HG03066 (cell line): ENCODE measurements around the gene LDHD.
"Not testable (repeated sequence)": the region's sequence is repeated elsewhere in the genome, so short reads cannot be mapped to it uniquely, and the experiment has no call there.

ENCODE experiments used
- ATAC-seq: cut with Tn5 transposase; IDR thresholded peaks from one replicate; pipeline ENCODE4 v1.9.1; 2021; ENCODE audit warnings: low read depth; ENCODE audit not compliant: unreplicated experiment

Gene LDHD

GRCh38 chr16:75116081-75116910 is at the start of gene LDHD:
Gene LDHD (minus strand): TSS chr16:75116780. CDS start chr16:75116720, 60 bp downstream.
- ATAC-seq, result no peak

DNA sequence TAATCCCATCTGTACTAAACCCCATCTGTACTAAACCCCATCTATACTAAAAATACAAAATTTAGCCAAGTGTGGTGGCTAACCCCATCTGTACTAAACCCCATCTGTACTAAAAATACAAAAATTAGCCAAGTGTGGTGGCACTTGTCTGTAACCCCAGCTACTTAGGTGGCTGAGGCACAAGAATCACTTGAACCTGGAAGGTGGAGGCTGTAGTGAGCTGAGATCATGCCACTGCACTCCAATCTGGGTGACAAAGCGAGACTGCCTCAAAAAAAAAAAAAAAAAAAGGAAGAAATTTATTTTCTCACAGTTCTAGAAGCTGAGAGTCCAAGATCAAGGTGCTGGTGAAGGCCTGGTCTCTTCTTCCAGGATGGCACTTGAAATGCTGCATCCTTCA is 43.8 kb upstream of the LDHD start:
- no peak for ATAC-seq

DNA sequence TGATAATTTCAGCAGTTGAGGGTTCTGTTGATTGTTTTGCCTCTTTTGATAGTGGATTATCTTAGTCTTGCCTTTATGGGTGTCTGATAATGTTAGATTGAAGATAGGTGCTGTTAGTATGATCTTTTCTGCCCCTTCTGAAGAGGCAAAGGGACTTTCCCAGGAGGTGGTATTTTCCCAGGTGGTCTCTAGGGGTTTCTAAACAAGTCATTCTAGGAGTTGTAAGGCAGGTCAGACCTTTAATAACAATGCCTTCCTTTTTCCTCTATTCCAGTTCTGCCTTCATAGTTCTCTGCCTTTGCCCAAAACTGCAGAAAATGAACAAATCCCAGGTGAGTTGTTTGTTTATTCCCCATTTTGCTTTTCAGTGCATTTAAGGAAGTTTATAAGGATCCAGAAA is 36.1 kb upstream of the LDHD start:
- no peak for ATAC-seq

GRCh38 chr16:75151798-75152197 is 35.2 kb upstream of the LDHD start:
- no peak for ATAC-seq

GRCh38 chr16:75148311-75149195 is 32.0 kb upstream of the LDHD start, which contains the start of gene ZFP1:
Gene ZFP1 (plus strand): TSS chr16:75148524. CDS start chr16:75152952, 4,428 bp downstream.
- peak; percentile 89 for ATAC-seq

DNA sequence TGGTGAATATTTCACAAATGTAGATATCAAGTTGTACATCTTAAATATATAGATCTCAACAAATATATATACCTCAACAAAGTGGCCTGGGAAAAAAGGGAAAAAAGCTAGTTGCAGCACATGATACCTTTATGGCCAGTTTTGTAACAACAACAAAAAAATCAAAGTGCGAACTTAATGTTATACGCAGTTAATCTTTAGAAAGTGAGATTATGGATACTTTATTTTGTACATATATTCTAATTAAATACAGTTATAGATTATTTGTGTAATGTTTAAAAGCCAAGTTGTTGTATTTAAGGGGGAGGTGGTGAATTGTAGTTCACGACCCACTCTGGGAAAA is 31.4 kb upstream of the LDHD start:
- no peak for ATAC-seq

- no peak for ATAC-seq
Observed at GRCh38 chr16:75143941-75144340, 27.4 kb upstream of the LDHD start.

- ATAC-seq, result no peak
Observed at GRCh38 chr16:75139498-75139897, 22.9 kb upstream of the LDHD start.

DNA sequence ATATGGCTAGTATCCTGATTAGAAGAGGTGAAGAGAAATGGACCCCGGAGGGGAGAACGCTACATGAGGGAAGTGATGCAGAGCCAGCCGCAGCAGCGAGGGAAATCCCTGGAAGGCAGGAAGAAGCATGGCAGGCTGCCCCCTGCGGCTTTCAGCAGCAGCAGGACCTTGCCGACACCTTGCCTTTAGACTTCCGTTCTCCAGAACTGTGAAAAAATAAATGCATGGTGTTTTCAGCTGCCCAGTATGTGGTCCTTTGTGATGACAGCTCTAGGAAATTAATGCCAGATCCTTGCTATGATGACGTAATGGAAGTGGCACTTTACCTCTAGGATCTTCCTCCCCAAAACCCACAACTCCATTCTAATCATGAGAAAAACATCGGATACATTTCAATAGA is 22.1 kb upstream of the LDHD start:
- no peak for ATAC-seq

DNA sequence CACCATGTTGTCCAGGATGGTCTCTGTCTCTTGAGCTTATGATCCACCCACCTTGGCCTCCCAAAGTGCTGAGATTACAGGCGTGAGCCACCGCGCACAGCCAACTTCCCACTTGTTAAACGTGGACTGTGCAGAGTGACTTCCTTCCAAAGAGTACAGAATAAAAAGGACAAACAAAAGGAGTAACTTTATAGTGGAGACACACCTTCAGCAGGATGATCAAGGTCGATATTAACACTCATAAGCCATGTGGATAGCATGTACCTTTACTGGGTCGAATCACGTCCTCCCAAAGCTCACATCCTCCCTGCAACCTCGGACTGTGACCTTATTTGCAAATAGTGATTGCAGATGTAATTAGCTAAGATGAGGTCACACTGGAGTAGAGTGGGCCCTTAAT is 21.7 kb upstream of the LDHD start:
- ATAC-seq, result no peak

DNA sequence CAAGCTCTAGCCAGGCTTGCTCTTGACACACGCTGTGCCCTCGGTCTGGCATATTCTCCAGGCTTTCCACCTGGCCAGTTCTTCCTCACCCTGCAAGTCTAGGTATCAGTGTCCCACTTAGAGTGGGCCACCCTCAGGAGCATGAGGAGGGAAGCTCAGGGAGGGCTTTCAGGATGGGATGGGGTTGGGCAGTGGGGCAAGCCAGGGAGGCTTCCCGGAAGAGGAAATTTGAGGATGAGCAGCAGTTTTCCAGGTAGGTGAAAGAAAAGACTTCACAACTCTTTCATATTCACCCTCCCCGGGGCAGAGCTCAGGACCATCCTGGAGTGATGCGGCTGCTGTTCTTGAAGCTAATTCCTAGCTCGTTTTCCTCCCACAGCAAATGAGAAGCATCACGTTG is 14.5 kb upstream of the LDHD start:
- ATAC-seq, result no peak

- no peak for ATAC-seq
Observed at GRCh38 chr16:75130150-75130771, 13.7 kb upstream of the LDHD start.

GRCh38 chr16:75129421-75130149 is 13.0 kb upstream of the LDHD start:
- ATAC-seq, result not testable (repeated sequence)

DNA sequence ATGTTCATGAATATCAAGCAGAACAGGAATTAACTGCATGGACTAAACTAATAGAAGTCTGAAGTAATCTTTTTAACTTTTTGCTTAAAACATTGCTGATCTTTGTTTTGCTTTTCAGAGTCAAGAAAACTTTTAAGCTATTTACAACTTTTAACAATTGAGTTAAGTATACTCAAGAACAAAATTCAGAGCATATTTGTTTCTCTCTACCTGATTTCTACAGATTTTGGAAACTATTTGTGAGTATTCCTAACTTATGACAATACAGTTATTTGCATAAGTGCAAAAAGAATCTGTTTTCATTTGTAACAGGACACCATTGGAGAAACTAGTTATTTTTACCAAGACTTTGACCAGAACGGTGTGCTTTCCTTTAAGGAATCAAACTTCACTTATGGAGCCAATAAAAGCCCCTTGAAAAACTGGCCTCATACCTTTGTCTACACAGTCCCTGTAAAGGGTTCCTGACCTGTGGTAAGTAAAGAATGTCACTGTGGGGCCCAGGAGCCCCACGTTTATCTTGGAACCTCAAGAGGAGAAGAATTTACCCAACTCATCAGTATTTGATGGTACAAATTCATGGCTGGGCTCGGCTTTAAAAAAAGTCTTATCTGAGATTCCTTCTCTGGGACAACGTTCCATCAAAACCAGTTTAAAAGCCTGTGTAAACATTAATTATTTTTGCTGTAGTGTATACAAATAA is 11.3 kb upstream of the LDHD start:
- no peak for ATAC-seq

- no peak for ATAC-seq
Observed at GRCh38 chr16:75122609-75123008, 6.0 kb upstream of the LDHD start.

DNA sequence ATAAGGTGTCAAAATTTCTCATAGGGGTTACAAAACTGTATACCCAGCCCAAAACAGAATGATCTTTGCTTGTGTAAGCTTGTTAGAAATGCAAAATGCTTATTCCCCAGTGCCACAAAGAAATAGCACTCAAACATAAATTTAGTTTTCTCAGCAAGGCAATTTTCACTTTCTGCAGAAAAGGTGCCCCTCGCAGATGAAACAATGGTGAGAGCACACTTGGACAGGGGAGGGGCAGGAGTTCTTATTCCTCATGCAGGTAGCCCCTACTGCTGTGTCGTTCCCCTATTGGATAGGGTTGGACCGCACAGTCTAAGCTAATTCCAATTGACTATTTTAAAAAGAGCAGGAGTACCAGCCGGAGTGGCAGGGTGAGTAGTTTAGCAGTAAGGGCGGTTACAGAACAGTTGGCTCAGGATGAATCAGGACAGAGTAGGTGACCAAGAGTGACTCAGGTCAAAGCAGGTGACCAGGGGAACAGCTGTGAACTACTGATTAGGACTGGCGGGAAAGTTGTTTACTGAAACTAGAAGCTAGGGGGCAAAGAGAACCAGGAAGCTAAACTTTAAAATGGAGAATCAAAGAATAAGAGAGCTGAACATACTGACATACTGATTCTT is 5.5 kb upstream of the LDHD start:
- no peak for ATAC-seq

DNA sequence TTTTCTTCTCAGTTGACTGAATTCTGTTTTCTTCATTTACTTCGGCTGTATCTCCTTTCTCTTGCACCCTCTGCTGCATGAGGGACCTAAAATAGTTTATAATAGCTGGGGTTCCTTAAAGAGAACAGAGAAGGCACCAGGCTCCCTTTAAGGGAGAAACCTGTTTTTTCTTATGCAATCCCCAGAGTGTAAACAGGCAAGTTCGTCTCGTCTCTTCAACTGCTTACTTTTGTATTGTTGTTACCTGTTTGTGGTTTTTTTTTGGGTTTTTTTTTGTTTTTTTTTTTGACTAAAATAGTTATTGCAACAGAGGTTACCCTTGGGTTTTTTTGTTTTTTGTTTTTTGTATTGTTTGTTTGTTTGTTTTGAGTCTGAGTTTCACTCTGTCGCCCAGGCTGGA is 3.7 kb upstream of the LDHD start:
- ATAC-seq, result no peak

- no peak for ATAC-seq
Observed at GRCh38 chr16:75118943-75119539, 2.5 kb upstream of the LDHD start.

DNA sequence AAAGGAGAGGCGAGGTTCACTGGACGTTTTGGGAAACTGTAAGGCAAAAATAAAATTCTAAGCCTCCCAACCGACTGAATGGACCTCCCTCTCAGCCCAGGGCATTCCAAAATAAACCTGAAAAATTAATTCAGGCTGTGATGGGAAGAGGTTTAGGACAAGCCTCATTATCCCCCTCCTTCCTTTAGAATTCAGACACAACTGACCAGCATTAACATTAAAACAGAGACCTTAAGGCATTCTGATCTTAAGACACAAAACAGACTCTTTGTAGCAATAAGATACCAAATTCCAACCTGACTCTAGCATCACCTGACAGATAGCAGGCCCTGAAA is 298 bp upstream of the LDHD start:
- no peak for ATAC-seq
